NCI-H187 (cell line): ENCODE results near the gene GAS2L1.

Experiments
- DNase-seq, 2 experiments: peaks; one replicate each; lab custom pipeline; 2025; lab: John Stamatoyannopoulos, UW

Gene GAS2L1

DNA sequence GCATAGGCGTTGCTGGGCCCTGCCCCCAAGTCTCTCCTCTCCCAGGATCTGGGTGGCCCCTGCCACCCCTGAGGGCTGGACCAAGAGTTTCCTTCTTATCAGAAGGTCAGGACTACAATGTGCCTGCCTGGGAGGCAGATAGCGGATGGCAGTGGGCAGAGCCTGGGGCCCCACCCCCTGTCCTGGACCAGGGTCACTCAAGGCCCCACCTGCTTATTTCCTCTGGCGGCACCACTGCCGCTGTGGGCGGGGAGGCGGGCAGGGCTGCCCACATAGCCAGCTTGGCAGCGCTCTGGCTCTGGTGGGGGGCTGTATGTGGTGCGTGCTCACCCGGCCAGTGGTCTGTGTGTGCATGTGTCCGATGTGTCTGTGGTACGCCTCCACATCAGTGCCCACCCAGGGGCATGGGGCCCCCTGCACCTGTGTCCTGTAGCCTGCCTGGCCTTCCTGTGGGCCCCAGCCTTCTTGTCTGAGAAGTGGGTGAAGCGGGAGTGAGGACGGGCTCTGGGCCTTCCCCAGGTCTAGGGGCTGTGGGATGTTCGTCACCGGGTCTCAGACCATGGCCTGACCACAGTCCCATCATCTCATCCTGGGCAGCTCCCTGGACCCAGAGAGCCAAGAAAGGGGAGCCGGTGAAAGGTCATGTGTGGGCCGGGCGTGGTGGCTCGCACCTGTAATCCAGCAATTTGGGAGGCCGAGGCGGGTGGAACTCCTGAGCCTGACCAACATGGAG, 3.0 kb downstream of the GAS2L1 start:
- DNase-seq = no peak

DNA sequence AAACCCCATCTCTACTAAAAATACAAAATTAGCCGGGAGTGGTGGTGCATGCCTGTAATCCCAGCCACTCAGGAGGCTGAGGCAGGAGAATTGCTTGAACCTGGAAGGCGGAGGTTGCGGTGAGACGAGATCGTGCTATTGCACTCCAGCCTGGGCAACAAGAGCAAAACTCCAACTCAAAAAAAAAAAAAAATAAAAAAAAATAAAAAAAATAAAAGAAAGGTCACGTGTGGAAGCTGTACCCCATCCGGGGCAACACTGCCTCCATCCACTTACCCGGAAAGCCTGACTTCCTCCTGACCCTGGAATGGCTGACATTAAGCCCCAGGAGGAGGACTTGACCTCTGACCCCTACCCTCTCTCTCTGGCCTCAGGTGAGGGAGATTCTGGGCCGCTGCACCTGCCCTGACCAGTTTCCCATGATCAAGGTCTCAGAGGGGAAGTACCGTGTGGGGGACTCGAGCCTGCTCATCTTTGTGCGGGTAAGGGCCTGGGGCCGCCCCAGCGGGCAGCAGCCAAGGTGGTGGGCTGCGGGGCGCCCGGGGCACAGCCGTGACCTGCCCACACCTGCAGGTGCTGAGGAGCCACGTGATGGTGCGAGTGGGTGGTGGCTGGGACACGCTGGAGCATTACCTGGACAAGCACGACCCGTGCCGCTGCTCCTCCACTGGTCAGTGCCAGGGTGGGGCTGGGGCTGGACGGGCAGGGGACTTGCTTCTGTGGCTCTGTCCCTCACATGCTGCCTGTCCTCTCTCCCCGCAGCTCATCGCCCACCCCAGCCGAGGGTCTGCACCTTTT, 3.8 kb downstream of the GAS2L1 start:
- no peak for DNase-seq

GRCh38 chr22:29310863-29311339, 4.5 kb downstream of the GAS2L1 start:
- peak in 1 of 2 experiments; percentile 9 for DNase-seq

DNA sequence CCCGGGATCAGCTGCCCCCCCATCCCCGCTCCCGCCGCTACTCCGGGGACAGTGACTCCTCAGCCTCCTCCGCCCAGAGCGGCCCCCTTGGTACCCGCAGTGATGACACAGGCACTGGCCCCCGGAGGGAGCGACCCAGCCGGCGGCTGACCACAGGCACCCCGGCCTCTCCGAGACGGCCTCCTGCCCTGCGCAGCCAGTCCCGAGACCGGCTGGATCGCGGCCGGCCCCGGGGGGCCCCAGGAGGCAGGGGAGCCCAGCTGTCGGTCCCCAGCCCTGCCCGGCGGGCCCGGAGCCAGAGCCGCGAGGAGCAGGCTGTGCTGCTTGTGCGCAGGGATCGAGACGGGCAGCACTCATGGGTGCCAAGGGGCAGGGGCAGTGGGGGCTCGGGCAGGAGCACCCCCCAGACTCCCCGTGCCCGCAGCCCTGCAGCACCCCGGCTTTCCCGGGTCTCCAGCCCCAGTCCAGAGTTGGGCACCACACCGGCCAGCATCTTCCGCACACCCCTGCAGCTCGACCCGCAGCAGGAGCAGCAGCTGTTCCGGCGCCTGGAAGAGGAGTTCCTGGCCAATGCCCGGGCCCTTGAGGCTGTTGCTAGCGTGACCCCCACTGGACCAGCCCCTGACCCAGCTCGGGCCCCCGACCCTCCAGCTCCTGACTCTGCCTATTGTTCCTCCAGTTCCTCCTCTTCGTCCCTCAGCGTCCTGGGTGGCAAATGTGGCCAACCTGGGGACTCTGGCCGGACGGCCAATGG, 5.2 kb downstream of the GAS2L1 start:
- no peak for DNase-seq

GRCh38 chr22:29312218-29313125, 6.0 kb downstream of the GAS2L1 start:
- DNase-seq = no peak

GRCh38 chr22:29313126-29313575, 6.7 kb downstream of the GAS2L1 start:
- DNase-seq = no peak

- DNase-seq = no peak
These were observed 7.4 kb downstream of the GAS2L1 start for GRCh38 chr22:29313576-29314466.

- DNase-seq = no peak
These were observed 8.3 kb downstream of the GAS2L1 start for GRCh38 chr22:29314537-29315285.

- DNase-seq = no peak
These were observed 9.1 kb downstream of the GAS2L1 start, which contains the start of gene RASL10A for GRCh38 chr22:29315286-29316140. Gene RASL10A, minus strand, starts transcription at chr22:29315697. Its CDS starts 451 bp downstream, at chr22:29315246.

DNA sequence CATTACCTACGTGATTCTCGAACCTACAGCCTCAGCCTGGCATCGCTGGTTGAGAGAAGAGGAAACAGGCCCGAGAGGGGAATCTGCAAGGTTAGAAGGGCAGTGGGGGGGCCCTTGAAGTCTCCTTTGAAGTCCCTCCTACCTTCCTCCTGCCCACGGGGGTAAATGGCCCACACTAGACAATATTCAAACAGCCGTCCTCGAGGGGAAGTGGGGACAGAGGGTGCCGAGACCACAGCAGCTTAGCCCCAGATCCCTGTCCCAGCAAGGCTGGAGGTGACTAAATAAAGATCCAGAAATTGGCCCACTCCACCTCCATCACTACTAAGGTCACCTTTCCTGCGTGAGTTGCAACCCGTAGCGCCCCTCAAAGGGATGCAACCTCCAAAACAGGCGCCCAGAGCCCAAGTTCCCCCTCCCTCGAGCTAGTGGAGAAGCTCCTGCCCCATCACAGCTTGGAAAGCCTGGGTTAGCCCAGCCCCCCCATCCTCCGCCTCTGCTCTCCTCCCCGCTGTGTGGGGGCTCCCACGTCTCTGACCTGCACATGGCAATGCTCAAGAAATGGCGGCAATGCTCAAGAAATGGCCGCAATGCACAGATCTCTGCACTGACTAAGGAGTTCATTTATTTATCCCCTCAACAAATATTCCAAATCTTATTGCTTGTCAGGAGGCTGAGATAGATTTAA, 9.8 kb downstream of the GAS2L1 start:
- no peak for DNase-seq

- no peak for DNase-seq
These were observed 11.5 kb downstream of the GAS2L1 start for GRCh38 chr22:29317827-29318454.

GRCh38 chr22:29319072-29319471, 12.6 kb downstream of the GAS2L1 start:
- no peak for DNase-seq

GRCh38 chr22:29320546-29320945, 14.1 kb downstream of the GAS2L1 start:
- DNase-seq = no peak

DNA sequence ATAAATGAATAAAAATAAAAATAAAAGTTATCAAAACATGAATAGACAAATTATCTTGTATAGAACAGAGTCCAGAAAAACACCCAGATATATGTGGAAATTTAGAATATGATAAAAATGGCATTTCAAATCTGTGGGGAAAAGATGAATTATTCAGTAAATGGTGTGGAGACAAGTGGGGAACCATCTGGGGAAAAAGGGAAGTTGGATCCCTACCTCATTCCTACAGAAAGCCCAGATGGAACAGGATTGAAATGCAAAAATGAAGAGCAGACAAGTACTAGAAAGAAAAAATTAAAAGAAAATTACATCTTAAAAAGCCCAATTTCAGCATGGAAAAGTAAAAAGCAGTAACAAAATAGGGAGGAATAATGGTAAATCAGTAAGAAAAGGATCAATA, 17.2 kb downstream of the GAS2L1 start:
- no peak for DNase-seq

DNA sequence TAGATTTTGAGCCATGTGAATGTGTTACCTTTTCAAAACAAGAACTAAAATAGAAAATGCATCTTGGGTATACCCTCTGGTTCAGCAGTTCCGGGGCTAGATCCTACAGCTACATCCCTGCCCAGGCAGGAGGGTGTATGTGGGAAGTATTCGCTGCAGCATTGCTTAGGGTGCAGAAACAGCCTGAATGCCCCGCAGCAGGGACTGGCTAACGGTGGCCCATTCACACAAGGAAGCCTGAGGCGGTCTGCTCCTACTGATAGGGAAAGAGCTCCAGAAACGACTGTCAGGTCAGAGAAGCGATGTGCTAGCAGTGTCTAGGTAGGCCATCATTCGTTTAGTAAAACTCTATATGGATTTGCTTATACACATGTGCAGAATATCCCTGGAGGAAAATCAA, 18.9 kb downstream of the GAS2L1 start:
- DNase-seq = no peak

- no peak for DNase-seq
These were observed 19.4 kb downstream of the GAS2L1 start for GRCh38 chr22:29325785-29326315.

DNA sequence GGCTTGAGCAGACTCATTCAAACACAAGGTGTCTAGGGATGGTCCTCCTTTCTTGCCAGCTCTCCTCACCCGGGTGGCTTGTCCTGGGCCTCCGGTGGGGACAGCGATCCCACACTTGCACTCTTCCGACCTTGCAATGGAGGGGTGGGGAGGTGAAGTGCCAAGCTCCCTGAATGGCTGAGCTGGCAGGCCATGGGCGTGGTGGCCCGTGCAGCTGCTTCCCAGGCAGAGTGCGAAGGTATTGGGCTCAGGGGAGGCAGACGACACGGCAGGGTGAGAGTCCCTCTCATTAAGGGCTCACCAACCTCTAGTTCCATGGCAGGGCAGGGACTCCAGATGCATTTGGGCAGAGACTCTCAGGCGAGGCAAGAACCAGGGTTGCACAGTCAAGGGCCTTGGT, 20.0 kb downstream of the GAS2L1 start:
- no peak for DNase-seq
